K562 (cell line): ENCODE results near the gene SCAP. TPM values are rescaled to one million over a fixed set of nuclear protein-coding genes. Genes with fewer than 3 reads are reported as not detected.
A peak's percentile ranks its signal among the peaks of the same experiment; 100 is the strongest.

ENCODE experiments used
- BCL6 ChIP-seq: fragments of 250-450 bp; sonication (Bioruptor Pico); IDR thresholded peaks from 2 replicates; pipeline ENCODE4 v1.4.0; 2020
- CTBP1 ChIP-seq: fragments of 450-650 bp; IDR thresholded peaks from 2 replicates; pipeline ENCODE4 v1.6.1; 2016; ENCODE audit warnings: borderline replicate concordance
- CXXC5 ChIP-seq: fragments of 250-450 bp; sonication (Bioruptor Pico); IDR thresholded peaks from 2 replicates; pipeline ENCODE4 v1.8.0; 2022; ENCODE audit warnings: inconsistent platforms, mild to moderate bottlenecking, moderate library complexity
- DIDO1 ChIP-seq: fragments of 450-650 bp; IDR thresholded peaks from 2 replicates; pipeline ENCODE4 v1.6.1; 2016; ENCODE audit warnings: low read depth, missing biosample characterization, missing genetic modification characterization
- ETV5 ChIP-seq: sonication (generic); formaldehyde crosslinking; IDR thresholded peaks from 2 replicates; pipeline ENCODE4 v1.4.0; 2020; ENCODE audit warnings: low read depth, mild to moderate bottlenecking, missing genetic modification reagents
- ETV6 ChIP-seq, 3 experiments: fragments of 150-350 bp in 1 of 3; sonication (generic) in 1 of 3; formaldehyde crosslinking in 1 of 3; IDR thresholded peaks; 2 replicates each; pipeline versions ENCODE4 v1.6.1 to v1.8.0; 2014 to 2022; ENCODE audit warnings: borderline replicate concordance in 2 of 3, low read depth in 2 of 3, antibody characterized with exemption in 1 of 3, low read length in 1 of 3, mild to moderate bottlenecking in 1 of 3, missing genetic modification reagents in 1 of 3
- FOS ChIP-seq: IDR thresholded peaks from 3 replicates; pipeline ENCODE4 v1.6.1; 2011; ENCODE audit not compliant: insufficient read length; ENCODE audit errors: extremely low read depth
- HNRNPH1 ChIP-seq: fragments of 200-400 bp; formaldehyde crosslinking; optimal IDR thresholded peaks from 2 replicates; pipeline ENCODE3; 2017; ENCODE audit warnings: low read depth, mild to moderate bottlenecking, low read length, moderate library complexity
- IRF2 ChIP-seq: sonication (generic); formaldehyde crosslinking; IDR thresholded peaks from 2 replicates; pipeline ENCODE4 v1.8.1; 2022; ENCODE audit warnings: mild to moderate bottlenecking, missing genetic modification reagents
- LCOR ChIP-seq: sonication (generic); formaldehyde crosslinking; IDR thresholded peaks from 2 replicates; pipeline ENCODE4 v1.8.0; 2022; ENCODE audit warnings: mild to moderate bottlenecking, missing genetic modification reagents
- MEF2D ChIP-seq: conservative IDR thresholded peaks from 2 replicates; pipeline ENCODE4 v1.6.1; 2016; ENCODE audit warnings: low read depth, missing genetic modification characterization, missing compliant biosample characterization
- PHF8 ChIP-seq: fragments of 200-600 bp; sonication (generic); IDR thresholded peaks from 2 replicates; pipeline ENCODE4 v1.6.1; 2012; ENCODE audit warnings: mixed run types, mild to moderate bottlenecking, inconsistent platforms, low read length, moderate library complexity, borderline replicate concordance
- SLC30A9 ChIP-seq: fragments of 250-450 bp; sonication (Bioruptor Pico); IDR thresholded peaks from 2 replicates; pipeline ENCODE4 v1.8.0; 2022; ENCODE audit warnings: mild to moderate bottlenecking, moderate library complexity
- TBP ChIP-seq: optimal IDR thresholded peaks from 2 replicates; pipeline ENCODE3; 2011; ENCODE audit warnings: low read depth, low read length, improper control_type of control experiment
- TRIM28 ChIP-seq: fragments of 450-650 bp; IDR thresholded peaks from 2 replicates; pipeline ENCODE4 v1.6.1; 2017
- XRCC4 ChIP-seq: IDR thresholded peaks from one replicate; pipeline ENCODE4 v1.6.1; 2011; ENCODE audit not compliant: insufficient read depth, insufficient read length; ENCODE audit errors: extremely low read depth
- ZBTB1 ChIP-seq: sonication (generic); formaldehyde crosslinking; IDR thresholded peaks from 2 replicates; pipeline ENCODE4 v1.8.1; 2023; ENCODE audit warnings: missing genetic modification reagents, low read depth, mild to moderate bottlenecking, borderline replicate concordance
- polyA plus RNA-seq, 8 experiments: library from polyadenylated mRNA; depleted of rRNA in 4 of 8; stranded (reverse) in 5 of 8; unstranded in 3 of 8; fragments of >200 nt; fragmentation: Nextera tagmentation in 2 of 8; fragmentation: Illumina TruSeq in 1 of 8; extraction: Ambion mirVana in 2 of 8; extraction: Trizol in 1 of 8; gene quantifications; 2 replicates each; pipeline versions ENCODE4 v1.2.1 to v1.2.3, GENCODE V29; 2011 to 2014; ENCODE audit warnings: inconsistent platforms in 1 of 8, missing spikeins in 1 of 8
- total RNA-seq, 7 experiments: library from RNA; depleted of rRNA in 6 of 7; stranded (reverse); fragments of >200 nt in 6 of 7; fragmentation: Illumina TruSeq in 2 of 7; extraction: Trizol in 2 of 7; gene quantifications; 2 replicates each; pipeline versions ENCODE4 v1.2.1 to v1.2.3, GENCODE V29; 2011 to 2021; ENCODE audit warnings: low replicate concordance in 1 of 7
- TF ChIP-seq, protein P1 (sequence below): sonication (generic); formaldehyde crosslinking; IDR thresholded peaks from 2 replicates; pipeline ENCODE4 v1.8.1; 2023; ENCODE audit warnings: mild to moderate bottlenecking, missing genetic modification reagents
- TF ChIP-seq, protein P2 (sequence below): sonication (generic); formaldehyde crosslinking; IDR thresholded peaks from 2 replicates; pipeline ENCODE4 v1.8.0; 2022; ENCODE audit warnings: mild to moderate bottlenecking, missing genetic modification reagents, borderline replicate concordance
- TF ChIP-seq, protein P3 (sequence below): sonication (generic); formaldehyde crosslinking; IDR thresholded peaks from 2 replicates; pipeline ENCODE4 v1.8.0; 2023; ENCODE audit warnings: mild to moderate bottlenecking, missing genetic modification reagents

The SCAP gene
- total and polyA plus RNA-seq, 9 of the 15 experiments (the other 6 are each of a cell fraction or from before 2014, with no cell fraction given): 2.6 to 104 (median 37.8) TPM

DNA sequence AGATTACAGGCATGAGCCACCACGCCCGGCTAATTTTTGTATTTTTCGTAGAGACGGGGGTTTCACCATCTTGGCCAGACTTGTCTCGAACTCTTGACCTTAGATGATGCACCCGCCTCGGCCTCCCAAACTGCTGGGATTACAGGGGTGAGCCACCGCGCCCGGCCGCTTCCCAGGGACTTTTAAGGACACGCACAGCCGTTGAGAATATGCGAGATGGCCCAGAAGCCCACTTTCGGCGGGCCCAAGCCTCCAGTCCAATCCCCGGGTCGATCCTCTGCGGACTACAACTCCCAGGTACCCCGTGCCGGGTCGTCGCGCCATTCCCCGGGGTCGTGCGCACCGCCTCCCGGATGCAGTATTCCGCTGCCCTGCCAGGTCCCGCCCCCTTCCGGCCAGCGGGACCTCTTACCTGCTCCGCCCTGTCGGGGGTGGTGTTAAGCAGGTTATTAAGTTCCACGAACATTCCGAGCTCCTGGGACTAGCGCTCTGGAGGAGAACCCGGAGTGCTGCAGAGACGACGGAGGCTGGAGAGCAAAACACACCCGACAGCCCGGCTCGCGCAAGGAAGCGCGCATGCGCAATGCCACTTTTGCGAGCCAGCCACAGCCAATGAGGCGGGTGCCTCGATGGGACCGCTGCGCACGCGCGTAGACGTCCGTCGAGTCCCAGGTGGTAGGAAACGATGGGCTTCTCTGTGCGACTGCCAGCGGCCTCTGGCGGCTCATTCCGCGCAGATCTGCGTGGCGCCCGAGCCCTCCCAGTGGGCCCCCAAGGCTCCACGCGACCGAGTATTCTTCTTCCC, 37.6 kb upstream of the SCAP start, which contains the start of gene ELP6 (continued):
- TF ChIP-seq ETV6 (IDR thresholded peaks at IDR 0.05; ENCODE audit: borderline replicate concordance in 1 of 2, low read depth in 2 of 2, low read length in 1 of 2) (no peak; a peak in 1 of 4 replicates), ETV6 (CRISPR knock-in tag; IDR thresholded peaks at IDR 0.05; ENCODE audit: borderline replicate concordance) (no peak; the same call in 1 of the 2 replicates), ETV5 (CRISPR knock-in tag) (peak; percentile 90), DIDO1 (peak; percentile 62; the same call in 1 of the 2 replicates), ZBTB1 (no peak), SLC30A9 (CRISPR knock-in tag) (no peak), CTBP1 (peak; percentile 78; the same call in 1 of the 2 replicates), IRF2 (no peak), TBP (peak; percentile 64), PHF8 (peak; percentile 89), XRCC4 (no peak), LCOR (CRISPR knock-in tag) (peak; percentile 72; the same call in 1 of the 2 replicates), HNRNPH1 (no peak), MEF2D (tag) (no peak), CXXC5 (peak; percentile 92), FOS (no peak), BCL6 (CRISPR knock-in tag) (no peak), TRIM28 (no peak)
- TF ChIP-seq, protein P1, sequence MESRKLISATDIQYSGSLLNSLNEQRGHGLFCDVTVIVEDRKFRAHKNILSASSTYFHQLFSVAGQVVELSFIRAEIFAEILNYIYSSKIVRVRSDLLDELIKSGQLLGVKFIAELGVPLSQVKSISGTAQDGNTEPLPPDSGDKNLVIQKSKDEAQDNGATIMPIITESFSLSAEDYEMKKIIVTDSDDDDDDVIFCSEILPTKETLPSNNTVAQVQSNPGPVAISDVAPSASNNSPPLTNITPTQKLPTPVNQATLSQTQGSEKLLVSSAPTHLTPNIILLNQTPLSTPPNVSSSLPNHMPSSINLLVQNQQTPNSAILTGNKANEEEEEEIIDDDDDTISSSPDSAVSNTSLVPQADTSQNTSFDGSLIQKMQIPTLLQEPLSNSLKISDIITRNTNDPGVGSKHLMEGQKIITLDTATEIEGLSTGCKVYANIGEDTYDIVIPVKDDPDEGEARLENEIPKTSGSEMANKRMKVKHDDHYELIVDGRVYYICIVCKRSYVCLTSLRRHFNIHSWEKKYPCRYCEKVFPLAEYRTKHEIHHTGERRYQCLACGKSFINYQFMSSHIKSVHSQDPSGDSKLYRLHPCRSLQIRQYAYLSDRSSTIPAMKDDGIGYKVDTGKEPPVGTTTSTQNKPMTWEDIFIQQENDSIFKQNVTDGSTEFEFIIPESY (CRISPR knock-in tag): peak; percentile 85
- TF ChIP-seq, protein P2, sequence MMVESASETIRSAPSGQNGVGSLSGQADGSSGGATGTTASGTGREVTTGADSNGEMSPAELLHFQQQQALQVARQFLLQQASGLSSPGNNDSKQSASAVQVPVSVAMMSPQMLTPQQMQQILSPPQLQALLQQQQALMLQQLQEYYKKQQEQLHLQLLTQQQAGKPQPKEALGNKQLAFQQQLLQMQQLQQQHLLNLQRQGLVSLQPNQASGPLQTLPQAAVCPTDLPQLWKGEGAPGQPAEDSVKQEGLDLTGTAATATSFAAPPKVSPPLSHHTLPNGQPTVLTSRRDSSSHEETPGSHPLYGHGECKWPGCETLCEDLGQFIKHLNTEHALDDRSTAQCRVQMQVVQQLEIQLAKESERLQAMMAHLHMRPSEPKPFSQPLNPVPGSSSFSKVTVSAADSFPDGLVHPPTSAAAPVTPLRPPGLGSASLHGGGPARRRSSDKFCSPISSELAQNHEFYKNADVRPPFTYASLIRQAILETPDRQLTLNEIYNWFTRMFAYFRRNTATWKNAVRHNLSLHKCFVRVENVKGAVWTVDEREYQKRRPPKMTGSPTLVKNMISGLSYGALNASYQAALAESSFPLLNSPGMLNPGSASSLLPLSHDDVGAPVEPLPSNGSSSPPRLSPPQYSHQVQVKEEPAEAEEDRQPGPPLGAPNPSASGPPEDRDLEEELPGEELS: no peak; the same call in 1 of the 2 replicates
- TF ChIP-seq, protein P3, sequence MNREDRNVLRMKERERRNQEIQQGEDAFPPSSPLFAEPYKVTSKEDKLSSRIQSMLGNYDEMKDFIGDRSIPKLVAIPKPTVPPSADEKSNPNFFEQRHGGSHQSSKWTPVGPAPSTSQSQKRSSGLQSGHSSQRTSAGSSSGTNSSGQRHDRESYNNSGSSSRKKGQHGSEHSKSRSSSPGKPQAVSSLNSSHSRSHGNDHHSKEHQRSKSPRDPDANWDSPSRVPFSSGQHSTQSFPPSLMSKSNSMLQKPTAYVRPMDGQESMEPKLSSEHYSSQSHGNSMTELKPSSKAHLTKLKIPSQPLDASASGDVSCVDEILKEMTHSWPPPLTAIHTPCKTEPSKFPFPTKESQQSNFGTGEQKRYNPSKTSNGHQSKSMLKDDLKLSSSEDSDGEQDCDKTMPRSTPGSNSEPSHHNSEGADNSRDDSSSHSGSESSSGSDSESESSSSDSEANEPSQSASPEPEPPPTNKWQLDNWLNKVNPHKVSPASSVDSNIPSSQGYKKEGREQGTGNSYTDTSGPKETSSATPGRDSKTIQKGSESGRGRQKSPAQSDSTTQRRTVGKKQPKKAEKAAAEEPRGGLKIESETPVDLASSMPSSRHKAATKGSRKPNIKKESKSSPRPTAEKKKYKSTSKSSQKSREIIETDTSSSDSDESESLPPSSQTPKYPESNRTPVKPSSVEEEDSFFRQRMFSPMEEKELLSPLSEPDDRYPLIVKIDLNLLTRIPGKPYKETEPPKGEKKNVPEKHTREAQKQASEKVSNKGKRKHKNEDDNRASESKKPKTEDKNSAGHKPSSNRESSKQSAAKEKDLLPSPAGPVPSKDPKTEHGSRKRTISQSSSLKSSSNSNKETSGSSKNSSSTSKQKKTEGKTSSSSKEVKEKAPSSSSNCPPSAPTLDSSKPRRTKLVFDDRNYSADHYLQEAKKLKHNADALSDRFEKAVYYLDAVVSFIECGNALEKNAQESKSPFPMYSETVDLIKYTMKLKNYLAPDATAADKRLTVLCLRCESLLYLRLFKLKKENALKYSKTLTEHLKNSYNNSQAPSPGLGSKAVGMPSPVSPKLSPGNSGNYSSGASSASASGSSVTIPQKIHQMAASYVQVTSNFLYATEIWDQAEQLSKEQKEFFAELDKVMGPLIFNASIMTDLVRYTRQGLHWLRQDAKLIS: peak; percentile 73; the same call in 1 of the 2 replicates
